ENCODE data around the gene ILK. TPM values are rescaled to one million over a fixed set of nuclear protein-coding genes. Genes with fewer than 3 reads are reported as not detected.
A peak's percentile ranks its signal among the peaks of the same experiment; 100 is the strongest.

The ILK gene
- total RNA-seq, 2 donors from 2014 or later, result 82.8 to 137 TPM

DNA sequence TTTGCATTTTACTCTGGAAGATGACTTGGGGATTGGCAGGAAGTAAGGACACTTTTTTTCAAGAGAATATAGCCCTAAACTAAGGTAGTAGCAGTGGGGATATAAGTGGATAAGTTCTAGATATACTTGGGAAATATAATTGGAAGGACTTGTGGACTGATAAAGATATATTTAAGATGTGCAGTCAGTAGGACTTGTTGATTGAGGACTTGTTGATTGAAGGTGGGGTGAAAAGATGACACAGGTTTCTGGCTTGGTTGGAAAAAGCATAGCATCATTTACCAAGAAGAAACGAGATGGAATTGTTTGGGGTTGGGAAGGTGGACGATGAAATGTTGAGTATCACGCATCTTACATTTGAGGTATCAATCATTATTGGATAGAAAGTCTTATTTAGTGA lies 9.9 kb downstream of the ILK start:
- peaks cover 30% of the 10 kb centered on the region for H3K4me1 ChIP-seq
- no peaks in the 10 kb centered on the region for H3K27me3 ChIP-seq
- TF ChIP-seq, protein P1, sequence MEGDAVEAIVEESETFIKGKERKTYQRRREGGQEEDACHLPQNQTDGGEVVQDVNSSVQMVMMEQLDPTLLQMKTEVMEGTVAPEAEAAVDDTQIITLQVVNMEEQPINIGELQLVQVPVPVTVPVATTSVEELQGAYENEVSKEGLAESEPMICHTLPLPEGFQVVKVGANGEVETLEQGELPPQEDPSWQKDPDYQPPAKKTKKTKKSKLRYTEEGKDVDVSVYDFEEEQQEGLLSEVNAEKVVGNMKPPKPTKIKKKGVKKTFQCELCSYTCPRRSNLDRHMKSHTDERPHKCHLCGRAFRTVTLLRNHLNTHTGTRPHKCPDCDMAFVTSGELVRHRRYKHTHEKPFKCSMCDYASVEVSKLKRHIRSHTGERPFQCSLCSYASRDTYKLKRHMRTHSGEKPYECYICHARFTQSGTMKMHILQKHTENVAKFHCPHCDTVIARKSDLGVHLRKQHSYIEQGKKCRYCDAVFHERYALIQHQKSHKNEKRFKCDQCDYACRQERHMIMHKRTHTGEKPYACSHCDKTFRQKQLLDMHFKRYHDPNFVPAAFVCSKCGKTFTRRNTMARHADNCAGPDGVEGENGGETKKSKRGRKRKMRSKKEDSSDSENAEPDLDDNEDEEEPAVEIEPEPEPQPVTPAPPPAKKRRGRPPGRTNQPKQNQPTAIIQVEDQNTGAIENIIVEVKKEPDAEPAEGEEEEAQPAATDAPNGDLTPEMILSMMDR (IDR thresholded peaks at IDR 0.05), result no peak
- no peak for TF ChIP-seq POLR2A (IDR thresholded peaks at IDR 0.05)
- H3K36me3 ChIP-seq (replicated peaks in 1 of 2; ENCODE audit: insufficient read depth in 1 of 2, low read depth in 2 of 2), result peaks cover 0 to 18% of the 10 kb centered on the region in 2 donors
- H3K4me3 ChIP-seq, result no peak overlapping the region
- ATAC-seq (no peak), DNase-seq (no peak)
- 90 to 93% methylated on average over 3 of the region's 3 CpGs for WGBS, 2 donors
- no peaks in the 10 kb centered on the region for H3K9me3 ChIP-seq
- peak overlapping the region; percentile 97 to 99 (median 99) for H3K27ac ChIP-seq
- intact Hi-C loops (cut with DNase I), result no loop called here

DNA sequence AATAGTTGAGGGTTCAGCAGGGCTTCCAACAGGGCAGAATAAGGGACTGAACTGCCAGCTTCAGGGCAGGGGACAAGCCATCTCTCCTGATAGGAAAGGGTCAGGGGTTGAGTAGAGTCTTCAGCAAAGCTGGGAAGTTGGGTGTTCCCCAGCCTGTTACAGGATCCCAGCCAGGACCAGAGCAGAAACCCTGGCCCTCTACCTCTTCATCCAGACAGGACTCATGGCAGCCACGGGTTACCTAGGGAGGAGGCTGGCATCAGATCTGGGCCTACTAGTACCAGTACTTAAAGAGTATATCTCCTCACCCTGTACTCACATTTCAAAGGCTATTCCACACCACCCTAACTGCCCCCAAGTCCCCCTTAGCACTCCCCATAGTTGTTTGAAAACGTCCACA lies 10.9 kb downstream of the ILK start:
- Histone ChIP-seq H3K36me3 (replicated peaks in 1 of 2; ENCODE audit: insufficient read depth in 1 of 2, low read depth in 2 of 2) (peaks cover 0 to 11% of the 10 kb centered on the region in 2 donors), H3K9me3 (no peaks in the 10 kb centered on the region), H3K4me3 (no peak overlapping the region), H3K27me3 (no peaks in the 10 kb centered on the region), H3K4me1 (peaks cover 34% of the 10 kb centered on the region), H3K27ac (no peak overlapping the region)
- no peak for DNase-seq
- intact Hi-C loops (cut with DNase I), result no loop called here
- ATAC-seq, result no peak
- 89 to 95% methylated on average over 2 of the region's 2 CpGs for WGBS, 2 donors
- TF ChIP-seq, protein P1 (IDR thresholded peaks at IDR 0.05), result no peak
- no peak for TF ChIP-seq POLR2A (IDR thresholded peaks at IDR 0.05)

DNA sequence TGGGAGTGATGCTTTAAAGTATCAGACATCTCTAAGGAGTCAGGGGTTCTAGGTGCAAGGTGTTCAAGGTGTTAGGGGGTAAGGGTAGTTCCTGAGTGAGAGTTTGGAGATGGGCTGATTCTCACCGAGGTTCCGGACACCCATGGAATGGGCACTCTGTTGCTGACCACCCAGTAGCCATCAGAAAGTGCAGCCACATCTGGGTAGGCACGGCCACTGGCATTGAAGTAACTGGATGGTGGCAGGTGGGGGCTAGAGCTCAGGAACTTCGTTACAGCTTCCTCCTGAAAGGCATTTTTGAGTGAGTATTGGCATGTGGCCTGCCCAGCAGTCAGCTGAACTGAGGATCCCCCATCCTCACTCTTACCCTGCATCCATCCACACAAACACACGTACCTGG lies 11.5 kb downstream of the ILK start:
- H3K27ac ChIP-seq, result no peak overlapping the region
- peaks cover 0 to 5% of the 10 kb centered on the region in 2 donors for H3K36me3 ChIP-seq (replicated peaks in 1 of 2; ENCODE audit: insufficient read depth in 1 of 2, low read depth in 2 of 2)
- H3K4me3 ChIP-seq, result no peak overlapping the region
- peaks cover 39% of the 10 kb centered on the region for H3K4me1 ChIP-seq
- intact Hi-C loops (cut with DNase I), result no loop called here
- WGBS, 2 donors, result 96 to 99% methylated on average over 3 to 5 of the region's 5 CpGs
- no peak for ATAC-seq
- no peak for DNase-seq
- TF ChIP-seq, protein P1 (IDR thresholded peaks at IDR 0.05), result no peak
- no peak for TF ChIP-seq POLR2A (IDR thresholded peaks at IDR 0.05)
- H3K27me3 ChIP-seq, result no peaks in the 10 kb centered on the region
- H3K9me3 ChIP-seq, result no peaks in the 10 kb centered on the region

DNA sequence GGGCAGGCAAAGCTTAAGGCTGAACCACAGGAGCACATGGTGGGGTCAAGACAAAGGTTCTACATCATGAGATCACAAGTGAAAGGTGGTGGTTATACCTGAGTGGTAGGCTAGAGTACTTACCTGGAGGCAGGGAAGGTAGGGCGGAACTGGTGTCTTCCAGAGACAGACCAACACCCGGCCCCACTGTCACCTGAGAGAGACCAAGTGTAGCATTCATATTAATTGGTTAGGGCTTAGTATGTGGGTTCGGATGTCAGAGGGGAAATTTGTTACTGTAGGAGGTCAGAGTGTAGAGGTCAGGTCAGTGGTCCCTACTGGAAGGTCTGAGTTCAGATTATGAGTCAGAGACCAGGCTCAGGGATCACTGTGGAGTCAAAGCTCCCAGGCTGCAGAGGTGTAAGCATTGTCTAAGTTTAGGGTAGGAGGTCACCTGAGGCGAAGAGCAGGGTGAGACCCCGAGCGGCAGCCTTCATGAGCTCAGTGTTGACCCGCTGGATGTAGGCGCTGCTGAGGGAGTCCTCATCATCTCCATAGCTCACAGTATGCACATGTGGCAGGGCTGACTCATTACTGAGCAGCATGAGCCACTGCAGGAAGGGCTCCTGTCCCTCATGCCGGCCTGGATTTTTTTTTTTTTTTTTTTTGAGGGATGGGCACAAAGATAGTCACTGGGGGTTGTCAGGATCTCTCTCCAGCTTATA lies 12.5 kb downstream of the ILK start:
- intact Hi-C loops (cut with DNase I), result no loop called here
- TF ChIP-seq POLR2A (IDR thresholded peaks at IDR 0.05), result no peak
- TF ChIP-seq, protein P1 (IDR thresholded peaks at IDR 0.05), result no peak

More for the DNA sequence above, 12.5 kb downstream of the ILK start:
- 87 to 95% methylated on average over 9 of the region's 9 CpGs for WGBS, 2 donors
- H3K4me3 ChIP-seq, result no peak overlapping the region
- no peaks in the 10 kb centered on the region for H3K27me3 ChIP-seq
- ATAC-seq (no peak), DNase-seq (no peak)
- H3K4me1 ChIP-seq, result peaks cover 31% of the 10 kb centered on the region
- H3K36me3 ChIP-seq (replicated peaks in 1 of 2; ENCODE audit: insufficient read depth in 1 of 2, low read depth in 2 of 2), result peaks cover 0 to 2% of the 10 kb centered on the region in 2 donors
- no peak overlapping the region for H3K27ac ChIP-seq
- H3K9me3 ChIP-seq, result no peaks in the 10 kb centered on the region

All from body of pancreas (tissue), 4 donors.